ENCODE measurements around the gene TRAPPC3.

The TRAPPC3 gene

DNA sequence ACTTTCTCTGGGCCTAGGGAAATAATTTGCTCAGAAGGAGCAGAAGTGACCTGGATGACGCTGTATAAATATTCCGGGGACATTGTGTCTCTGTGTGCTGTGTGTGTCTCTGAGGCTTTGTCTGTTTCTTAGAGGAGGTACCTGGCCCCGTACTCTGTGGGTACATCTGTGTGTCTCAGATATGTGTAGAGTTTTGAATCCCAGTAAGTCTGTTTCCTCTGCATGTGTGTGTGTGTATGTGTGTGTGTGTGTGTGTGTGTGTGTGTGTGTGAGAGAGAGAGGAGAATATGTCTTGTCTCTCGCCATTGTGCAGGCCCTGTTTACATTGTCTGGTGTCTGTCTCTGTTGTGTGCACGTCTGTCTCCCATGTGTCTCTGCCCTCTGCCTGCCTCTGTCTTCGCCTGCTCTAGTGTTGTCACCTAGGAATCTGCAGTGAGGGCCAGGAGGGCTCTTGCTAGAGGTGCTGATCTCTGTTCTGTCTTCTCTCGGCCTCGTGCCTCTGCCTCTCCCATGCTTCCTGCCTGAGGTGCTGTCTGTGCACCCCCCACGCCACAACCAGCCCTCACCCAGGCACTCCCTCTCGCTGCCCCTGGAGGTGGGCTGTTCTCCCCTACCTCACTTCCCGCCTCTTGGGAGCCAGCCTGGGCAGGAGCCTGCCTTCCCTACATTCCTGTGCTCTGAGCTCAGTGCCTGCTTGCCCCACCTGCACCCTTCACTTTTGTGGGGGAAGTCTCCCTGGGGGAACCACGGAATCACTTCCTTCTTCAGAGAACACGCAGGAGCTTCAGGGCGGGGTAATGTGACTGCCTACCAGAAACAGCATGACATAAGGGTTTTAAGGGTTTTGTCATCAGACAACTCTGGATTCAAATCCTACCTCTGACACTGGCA is 12.6 kb upstream of the TRAPPC3 start:
- Histone ChIP-seq H3K4me3 (ENCODE audit: low read depth in 1 of 2, low read length in 2 of 2) (peak overlapping the region in 1 of 2 experiments; percentile 52; a peak in 1 of 4 replicates), H3K27ac (ENCODE audit: low read length) (peak overlapping the region; percentile 84), H4K20me1 (ENCODE audit: insufficient read depth, low read length) (peaks cover 46% of the 10 kb centered on the region), H3K4me2 (ENCODE audit: insufficient read depth, low read length) (peak overlapping the region; percentile 61), H3K79me2 (ENCODE audit: insufficient read depth, low read length) (peaks cover 99% of the 10 kb centered on the region), H3K4me1 (ENCODE audit: insufficient read depth, low read length) (peaks cover 52% of the 10 kb centered on the region), H3K27me3 (ENCODE audit: insufficient read depth, low read length, poor library complexity) (no peaks in the 10 kb centered on the region), H3K9ac (ENCODE audit: low read depth, low read length) (peak overlapping the region; percentile 59), H3K36me3 (ENCODE audit: insufficient read depth, low read length) (peaks cover 38% of the 10 kb centered on the region), H2AFZ (ENCODE audit: low read depth, low read length) (no peak overlapping the region), H3K9me3 (ENCODE audit: insufficient read depth, low read length, severe bottlenecking) (no peaks in the 10 kb centered on the region)
- ATAC-seq (ENCODE audit: insufficient read depth, low read depth) (peak; percentile 16; the same call in 1 of the 3 replicates), DNase-seq (peak; percentile 48)
- no peak for TF ChIP-seq EZH2 (IDR thresholded peaks at IDR 0.05; ENCODE audit: borderline replicate concordance, low read depth, low read length, severe bottlenecking)
- TF ChIP-seq, protein P1, sequence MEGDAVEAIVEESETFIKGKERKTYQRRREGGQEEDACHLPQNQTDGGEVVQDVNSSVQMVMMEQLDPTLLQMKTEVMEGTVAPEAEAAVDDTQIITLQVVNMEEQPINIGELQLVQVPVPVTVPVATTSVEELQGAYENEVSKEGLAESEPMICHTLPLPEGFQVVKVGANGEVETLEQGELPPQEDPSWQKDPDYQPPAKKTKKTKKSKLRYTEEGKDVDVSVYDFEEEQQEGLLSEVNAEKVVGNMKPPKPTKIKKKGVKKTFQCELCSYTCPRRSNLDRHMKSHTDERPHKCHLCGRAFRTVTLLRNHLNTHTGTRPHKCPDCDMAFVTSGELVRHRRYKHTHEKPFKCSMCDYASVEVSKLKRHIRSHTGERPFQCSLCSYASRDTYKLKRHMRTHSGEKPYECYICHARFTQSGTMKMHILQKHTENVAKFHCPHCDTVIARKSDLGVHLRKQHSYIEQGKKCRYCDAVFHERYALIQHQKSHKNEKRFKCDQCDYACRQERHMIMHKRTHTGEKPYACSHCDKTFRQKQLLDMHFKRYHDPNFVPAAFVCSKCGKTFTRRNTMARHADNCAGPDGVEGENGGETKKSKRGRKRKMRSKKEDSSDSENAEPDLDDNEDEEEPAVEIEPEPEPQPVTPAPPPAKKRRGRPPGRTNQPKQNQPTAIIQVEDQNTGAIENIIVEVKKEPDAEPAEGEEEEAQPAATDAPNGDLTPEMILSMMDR (IDR thresholded peaks at IDR 0.05; ENCODE audit: borderline replicate concordance, extremely low read depth, low read length, poor library complexity, severe bottlenecking) = no peak

DNA sequence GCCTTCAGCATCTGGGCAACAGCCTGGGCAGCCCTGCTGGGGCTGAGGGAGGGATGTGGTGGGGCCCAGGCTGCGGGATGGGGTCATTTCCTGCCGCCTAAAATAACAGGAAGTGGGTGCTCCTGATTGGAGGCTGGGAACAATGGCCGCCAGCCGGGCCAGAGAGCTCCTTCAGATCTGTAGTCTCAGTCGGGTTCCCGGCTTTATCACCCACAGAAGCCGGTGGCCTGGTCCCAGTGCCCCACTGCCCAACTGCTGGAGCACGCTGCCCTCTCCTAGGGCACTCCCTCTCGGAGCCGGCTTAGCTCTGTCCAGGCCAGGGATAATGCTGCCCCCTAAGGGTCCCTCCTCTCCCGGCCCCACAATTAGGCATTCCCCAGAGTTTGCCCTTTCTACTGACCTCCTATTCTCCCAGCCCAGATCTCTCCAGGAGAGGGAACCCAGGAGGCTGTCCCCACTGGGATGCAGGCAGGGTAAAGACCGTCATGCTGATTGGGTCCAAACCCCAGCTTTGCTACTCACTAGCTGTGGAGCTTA is 11.7 kb upstream of the TRAPPC3 start:
- Histone ChIP-seq H3K36me3 (ENCODE audit: insufficient read depth, low read length) (peaks cover 34% of the 10 kb centered on the region), H3K4me1 (ENCODE audit: insufficient read depth, low read length) (peaks cover 52% of the 10 kb centered on the region)
- peak; percentile 75 for ATAC-seq (ENCODE audit: insufficient read depth, low read depth)

DNA sequence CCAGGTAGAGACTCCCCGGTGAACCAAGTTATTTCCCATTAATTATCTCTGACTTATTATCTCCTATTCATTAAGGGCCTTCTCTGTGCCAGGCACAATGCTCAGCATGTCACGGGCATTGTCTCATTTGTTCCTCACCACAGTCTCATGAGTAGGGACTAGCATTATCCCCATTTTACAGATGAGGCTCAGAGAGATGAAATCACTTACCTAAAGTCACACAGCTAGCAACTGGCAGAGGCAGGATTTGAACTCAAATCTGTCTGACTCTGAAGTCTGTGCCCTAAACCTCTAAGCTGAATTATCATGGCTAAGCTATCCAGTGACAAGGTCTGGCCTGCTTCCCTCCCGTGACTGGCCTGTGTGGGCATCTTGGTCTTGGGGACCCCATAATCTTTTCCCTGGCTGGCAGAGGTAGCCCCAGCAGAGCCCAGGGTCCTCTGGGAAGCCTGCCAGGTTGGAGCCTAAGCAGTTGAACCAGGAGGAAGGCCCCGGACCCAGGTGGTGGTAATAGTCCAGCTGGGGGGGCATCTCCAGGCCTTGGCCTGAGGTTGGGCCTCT is 11.2 kb upstream of the TRAPPC3 start:
- Histone ChIP-seq H3K27me3 (ENCODE audit: insufficient read depth, low read length, poor library complexity) (no peaks in the 10 kb centered on the region), H4K20me1 (ENCODE audit: insufficient read depth, low read length) (peaks cover 42% of the 10 kb centered on the region), H3K27ac (ENCODE audit: low read length) (peak overlapping the region; percentile 84), H3K9ac (ENCODE audit: low read depth, low read length) (peak overlapping the region; percentile 59), H3K9me3 (ENCODE audit: insufficient read depth, low read length, severe bottlenecking) (no peaks in the 10 kb centered on the region), H2AFZ (ENCODE audit: low read depth, low read length) (peak overlapping the region; percentile 66; the same call in 1 of the 2 replicates), H3K4me2 (ENCODE audit: insufficient read depth, low read length) (peak overlapping the region; percentile 61), H3K79me2 (ENCODE audit: insufficient read depth, low read length) (peaks cover 97% of the 10 kb centered on the region), H3K4me1 (ENCODE audit: insufficient read depth, low read length) (peaks cover 52% of the 10 kb centered on the region), H3K36me3 (ENCODE audit: insufficient read depth, low read length) (peaks cover 34% of the 10 kb centered on the region), H3K4me3 (ENCODE audit: low read depth in 1 of 2, low read length in 2 of 2) (peak overlapping the region in 1 of 2 experiments; percentile 52; a peak in 2 of 4 replicates)
- DNase-seq = no peak
- no peak for TF ChIP-seq EZH2 (IDR thresholded peaks at IDR 0.05; ENCODE audit: borderline replicate concordance, low read depth, low read length, severe bottlenecking)
- TF ChIP-seq, protein P1 (IDR thresholded peaks at IDR 0.05; ENCODE audit: borderline replicate concordance, extremely low read depth, low read length, poor library complexity, severe bottlenecking) = no peak
- ATAC-seq (ENCODE audit: insufficient read depth, low read depth) = no peak

More for the DNA sequence above, 11.7 kb upstream of the TRAPPC3 start:
- Histone ChIP-seq H3K79me2 (ENCODE audit: insufficient read depth, low read length) (peaks cover 100% of the 10 kb centered on the region), H3K9ac (ENCODE audit: low read depth, low read length) (peak overlapping the region; percentile 59), H3K27me3 (ENCODE audit: insufficient read depth, low read length, poor library complexity) (no peaks in the 10 kb centered on the region), H3K4me2 (ENCODE audit: insufficient read depth, low read length) (peak overlapping the region; percentile 61), H3K4me3 (ENCODE audit: low read depth in 1 of 2, low read length in 2 of 2) (peak overlapping the region in 1 of 2 experiments; percentile 52; a peak in 3 of 4 replicates), H4K20me1 (ENCODE audit: insufficient read depth, low read length) (peaks cover 42% of the 10 kb centered on the region), H2AFZ (ENCODE audit: low read depth, low read length) (peak overlapping the region; percentile 66), H3K27ac (ENCODE audit: low read length) (peak overlapping the region; percentile 84), H3K9me3 (ENCODE audit: insufficient read depth, low read length, severe bottlenecking) (no peaks in the 10 kb centered on the region)
- peak; percentile 86 for DNase-seq
- TF ChIP-seq, protein P1 (IDR thresholded peaks at IDR 0.05; ENCODE audit: borderline replicate concordance, extremely low read depth, low read length, poor library complexity, severe bottlenecking) = peak; percentile 34
- no peak for TF ChIP-seq EZH2 (IDR thresholded peaks at IDR 0.05; ENCODE audit: borderline replicate concordance, low read depth, low read length, severe bottlenecking)
